Kidney (tissue), 22 donors: Measurements from ENCODE around the gene PSMA4. TPM values are rescaled to one million over a fixed set of nuclear protein-coding genes. Genes with fewer than 3 reads are reported as not detected.

Experiments used
- DNase-seq, 5 donors: peaks; one replicate each; pipeline ENCODE4 v3.0.0-alpha.2; 2013 to 2020
- FAIRE-seq: peaks from 2 replicates; lab custom pipeline; 2012; peaks lifted over from hg19 to GRCh38; lab: Jason Lieb, UNC
- H3K27ac ChIP-seq, 2 donors: one replicate each; pipeline ENCODE4 v1.7.0; 2013; ENCODE audit warnings: low read depth in 2 of 2, low read length in 2 of 2, inconsistent platforms in 1 of 2
- H3K27me3 ChIP-seq: one replicate; pipeline ENCODE4 v1.7.1; 2013; ENCODE audit warnings: low read length, inconsistent platforms; ENCODE audit not compliant: control insufficient read depth, insufficient read depth
- H3K36me3 ChIP-seq, 3 donors: one replicate each; pipeline versions ENCODE4 v1.7.0 to v1.7.1; 2013; ENCODE audit warnings: low read length in 3 of 3, control low read depth in 1 of 3, inconsistent platforms in 1 of 3; ENCODE audit not compliant: insufficient read depth in 3 of 3, control insufficient read depth in 2 of 3
- H3K4me1 ChIP-seq, 3 donors: one replicate each; pipeline versions ENCODE4 v1.7.0 to v1.7.1; 2013; ENCODE audit warnings: low read length in 3 of 3, inconsistent platforms in 1 of 3, low read depth in 1 of 3; ENCODE audit not compliant: control insufficient read depth in 2 of 3, insufficient read depth in 2 of 3
- H3K4me3 ChIP-seq, 3 donors: one replicate each; pipeline versions ENCODE4 v1.7.0 to v1.8.1; 2013; ENCODE audit warnings: low read length in 3 of 3, control low read depth in 1 of 3, inconsistent platforms in 1 of 3
- H3K9ac ChIP-seq, 3 donors: one replicate each; pipeline versions ENCODE4 v1.7.0 to v1.7.1; 2013; ENCODE audit warnings: low read length in 3 of 3, control low read depth in 1 of 3, inconsistent platforms in 1 of 3
- H3K9me3 ChIP-seq, 3 donors: one replicate each; pipeline versions ENCODE4 v1.7.0 to v1.7.1; 2013; ENCODE audit warnings: low read length in 3 of 3, control low read depth in 1 of 3, inconsistent platforms in 1 of 3; ENCODE audit not compliant: control insufficient read depth in 2 of 3, insufficient read depth in 1 of 3
- intact Hi-C: fragments of 100-400 bp; cut with DNase I; formaldehyde crosslinking; loops from one replicate; pipeline ENCODE4 v1.11.1; 2022
- long read RNA-seq, 10 donors: library from polyadenylated mRNA in 1 of 10; unstranded in 1 of 10; transcript quantifications; one replicate each; pipeline ENCODE4 v2.0.0 and lab custom pipeline, GENCODE V29; 2021 to 2026
- polyA plus RNA-seq: library from polyadenylated mRNA; stranded (reverse); fragments of 350-450 nt; fragmentation: Illumina TruSeq; extraction: RNeasy Lipid Tissue Mini Kit (QIAGEN cat#74804); gene quantifications from one replicate; pipeline ENCODE4 v1.2.3, GENCODE V29; 2014; ENCODE audit warnings: low read depth, low replicate concordance; ENCODE audit not compliant: insufficient read depth
- total RNA-seq: library from RNA; stranded (reverse); fragmentation: NEBNext Ultra II Directional; extraction: Animal tissue kit (Norgen Biotek cat#: 25700); gene quantifications from one replicate; pipeline ENCODE4 v1.2.1, GENCODE V29; 2021
- TF ChIP-seq, protein P1 (sequence below): IDR thresholded peaks from 3 replicates; pipeline ENCODE4 v1.5.1; 2012; ENCODE audit warnings: mild to moderate bottlenecking, moderate library complexity, borderline replicate concordance; ENCODE audit not compliant: insufficient read depth; ENCODE audit errors: extremely low read depth
- donor health status: control.
- donor health status: control.
- donor health status: control.
- donor health status: control.
- donor health status: control.
- donor health status: DM: yes; HTN: yes; CAD: no.
- donor health status: Normal renal cell carcinoma (clear cell type).

Gene PSMA4
- total RNA-seq, result 118 TPM
- 200 TPM for polyA plus RNA-seq
- long read RNA-seq, donor 1, full-length matches to known transcripts, result 75 of 168 reads
- long read RNA-seq, donor 1, partial matches to known transcripts, result 93 of 168 reads
- long read RNA-seq, donor 1, other reads (novel, unspliced or antisense), result 0 of 168 reads
- long read RNA-seq, donor 2, full-length matches to known transcripts, result 95 of 310 reads
- long read RNA-seq, donor 2, partial matches to known transcripts, result 215 of 310 reads
- long read RNA-seq, donor 2, other reads (novel, unspliced or antisense), result 0 of 310 reads
- long read RNA-seq, donor 3, full-length matches to known transcripts, result 124 of 429 reads
- long read RNA-seq, donor 3, partial matches to known transcripts, result 292 of 429 reads
- long read RNA-seq, donor 3, other reads (novel, unspliced or antisense), result 13 of 429 reads
- long read RNA-seq, donor 4, full-length matches to known transcripts, result 78 of 264 reads
- long read RNA-seq, donor 4, partial matches to known transcripts, result 186 of 264 reads
- long read RNA-seq, donor 4, other reads (novel, unspliced or antisense), result 0 of 264 reads
- long read RNA-seq, donor 5, full-length matches to known transcripts, result 7 of 16 reads
- long read RNA-seq, donor 5, partial matches to known transcripts, result 9 of 16 reads
- long read RNA-seq, donor 5, other reads (novel, unspliced or antisense), result 0 of 16 reads
- long read RNA-seq, donor 6, full-length matches to known transcripts, result 261 of 696 reads
- long read RNA-seq, donor 6, partial matches to known transcripts, result 418 of 696 reads
- long read RNA-seq, donor 6, other reads (novel, unspliced or antisense), result 17 of 696 reads
- long read RNA-seq, donor 7, full-length matches to known transcripts, result 29 of 46 reads
- long read RNA-seq, donor 7, partial matches to known transcripts, result 16 of 46 reads
- long read RNA-seq, donor 7, other reads (novel, unspliced or antisense), result 1 of 46 reads
- long read RNA-seq, donor 8, full-length matches to known transcripts, result 93 of 227 reads
- long read RNA-seq, donor 8, partial matches to known transcripts, result 134 of 227 reads
- long read RNA-seq, donor 8, other reads (novel, unspliced or antisense), result 0 of 227 reads
- long read RNA-seq, donor 9, full-length matches to known transcripts, result 62 of 112 reads
- long read RNA-seq, donor 9, partial matches to known transcripts, result 50 of 112 reads
- long read RNA-seq, donor 9, other reads (novel, unspliced or antisense), result 0 of 112 reads
- long read RNA-seq, donor 10, full-length matches to known transcripts, result 58 of 210 reads
- long read RNA-seq, donor 10, partial matches to known transcripts, result 152 of 210 reads
- long read RNA-seq, donor 10, other reads (novel, unspliced or antisense), result 0 of 210 reads

- FAIRE-seq (no peak), DNase-seq (peak; percentile 94 to 97 (median 95))
- Histone ChIP-seq H3K4me1 (peaks cover 0 to 2% (median 0%) of the 10 kb centered on the region in 3 donors), H3K9ac (peak within 1 kb of the TSS; percentile 82 to 99 (median 97)), H3K4me3 (peak within 1 kb of the TSS; percentile 95 to 99 (median 98)), H3K27me3 (no peaks in the 10 kb centered on the region), H3K27ac (peak within 1 kb of the TSS; percentile 86 to 93), H3K36me3 (peaks cover 5 to 20% (median 7%) of the 10 kb centered on the region in 3 donors), H3K9me3 (no peaks in the 10 kb centered on the region)
- intact Hi-C loops, result no loop called here
- TF ChIP-seq, protein P1, sequence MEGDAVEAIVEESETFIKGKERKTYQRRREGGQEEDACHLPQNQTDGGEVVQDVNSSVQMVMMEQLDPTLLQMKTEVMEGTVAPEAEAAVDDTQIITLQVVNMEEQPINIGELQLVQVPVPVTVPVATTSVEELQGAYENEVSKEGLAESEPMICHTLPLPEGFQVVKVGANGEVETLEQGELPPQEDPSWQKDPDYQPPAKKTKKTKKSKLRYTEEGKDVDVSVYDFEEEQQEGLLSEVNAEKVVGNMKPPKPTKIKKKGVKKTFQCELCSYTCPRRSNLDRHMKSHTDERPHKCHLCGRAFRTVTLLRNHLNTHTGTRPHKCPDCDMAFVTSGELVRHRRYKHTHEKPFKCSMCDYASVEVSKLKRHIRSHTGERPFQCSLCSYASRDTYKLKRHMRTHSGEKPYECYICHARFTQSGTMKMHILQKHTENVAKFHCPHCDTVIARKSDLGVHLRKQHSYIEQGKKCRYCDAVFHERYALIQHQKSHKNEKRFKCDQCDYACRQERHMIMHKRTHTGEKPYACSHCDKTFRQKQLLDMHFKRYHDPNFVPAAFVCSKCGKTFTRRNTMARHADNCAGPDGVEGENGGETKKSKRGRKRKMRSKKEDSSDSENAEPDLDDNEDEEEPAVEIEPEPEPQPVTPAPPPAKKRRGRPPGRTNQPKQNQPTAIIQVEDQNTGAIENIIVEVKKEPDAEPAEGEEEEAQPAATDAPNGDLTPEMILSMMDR, result no peak
These were observed at the start of gene PSMA4 for GRCh38 chr15:78540141-78540870. PSMA4 (plus strand) TSS chr15:78540444; CDS start chr15:78541928, 1,484 bp downstream.

- Histone ChIP-seq H3K9me3 (no peaks in the 10 kb centered on the region), H3K4me3 (no peak overlapping the region), H3K36me3 (peaks cover 5 to 42% (median 21%) of the 10 kb centered on the region in 3 donors), H3K27ac (no peak overlapping the region), H3K27me3 (no peaks in the 10 kb centered on the region), H3K4me1 (peaks cover 0 to 2% (median 0%) of the 10 kb centered on the region in 3 donors), H3K9ac (no peak overlapping the region)
- intact Hi-C loops, result no loop called here
- DNase-seq (no peak), FAIRE-seq (no peak)
- TF ChIP-seq, protein P1, result no peak
These were observed 47.4 kb upstream of the PSMA4 start for GRCh38 chr15:78492872-78493271.

GRCh38 chr15:78501857-78502256, 38.4 kb upstream of the PSMA4 start:
- H3K36me3 ChIP-seq, result peaks cover 3 to 21% (median 4%) of the 10 kb centered on the region in 3 donors
- no peaks in the 10 kb centered on the region for H3K27me3 ChIP-seq
- DNase-seq, result no peak
- no peaks in the 10 kb centered on the region for H3K9me3 ChIP-seq
- FAIRE-seq, result no peak
- peaks cover 0 to 1% (median 0%) of the 10 kb centered on the region in 3 donors for H3K4me1 ChIP-seq
- intact Hi-C loops, result no loop called here
- TF ChIP-seq, protein P1, result no peak
- H3K9ac ChIP-seq, result no peak overlapping the region
- no peak overlapping the region for H3K27ac ChIP-seq
- no peak overlapping the region for H3K4me3 ChIP-seq
